Brain pericyte (primary cell): ENCODE data around the gene GRAMD1B.

Source experiments
- DNase-seq: peaks from one replicate; pipeline ENCODE4 v3.0.0-alpha.2; 2012; ENCODE audit warnings: low read depth, low spot score

The GRAMD1B gene

GRCh38 chr11:123409456-123410217 is 20.4 kb upstream of the GRAMD1B start:
- no peak for DNase-seq

- DNase-seq: no peak
Measured at GRCh38 chr11:123410218-123410549, 19.9 kb upstream of the GRAMD1B start.

- no peak for DNase-seq
Measured at GRCh38 chr11:123413636-123414035, 16.4 kb upstream of the GRAMD1B start.

- no peak for DNase-seq
Measured at GRCh38 chr11:123416566-123416965, 13.5 kb upstream of the GRAMD1B start.

GRCh38 chr11:123418351-123419114 is 11.5 kb upstream of the GRAMD1B start:
- DNase-seq: no peak

GRCh38 chr11:123419731-123420452 is 10.2 kb upstream of the GRAMD1B start:
- no peak for DNase-seq

GRCh38 chr11:123421589-123421988 is 8.5 kb upstream of the GRAMD1B start:
- no peak for DNase-seq

GRCh38 chr11:123425367-123425766 is 4.7 kb upstream of the GRAMD1B start:
- DNase-seq: no peak

- DNase-seq: no peak
Measured at GRCh38 chr11:123426789-123427188, 3.3 kb upstream of the GRAMD1B start.

GRCh38 chr11:123427405-123427804 is 2.7 kb upstream of the GRAMD1B start:
- DNase-seq: no peak

GRCh38 chr11:123428116-123428715 is 1.9 kb upstream of the GRAMD1B start:
- no peak for DNase-seq

- DNase-seq: no peak
Measured at GRCh38 chr11:123429336-123429735, 733 bp upstream of the GRAMD1B start.

GRCh38 chr11:123430721-123431497 is 840 bp downstream of the GRAMD1B start:
- peak; percentile 24 for DNase-seq

- DNase-seq: no peak
Measured at GRCh38 chr11:123431619-123432018, 1.6 kb downstream of the GRAMD1B start.

- no peak for DNase-seq
Measured at GRCh38 chr11:123434262-123434661, 4.2 kb downstream of the GRAMD1B start.

GRCh38 chr11:123434911-123435310 is 4.8 kb downstream of the GRAMD1B start:
- DNase-seq: no peak

GRCh38 chr11:123437236-123437979 is 7.3 kb downstream of the GRAMD1B start:
- DNase-seq: no peak

GRCh38 chr11:123438131-123438627 is 8.1 kb downstream of the GRAMD1B start:
- no peak for DNase-seq

- no peak for DNase-seq
Measured at GRCh38 chr11:123439616-123440015, 9.5 kb downstream of the GRAMD1B start.

- no peak for DNase-seq
Measured at GRCh38 chr11:123441161-123441560, 11.1 kb downstream of the GRAMD1B start.
